ENCODE measurements around the gene COL4A2. TPM values are rescaled to one million over a fixed set of nuclear protein-coding genes. Genes with fewer than 3 reads are reported as not detected.

COL4A2 gene
- polyA plus RNA-seq, 1 donor (not counting 4 experiments of a cell fraction or from before 2014, with no cell fraction given) = 30.7 TPM

DNA sequence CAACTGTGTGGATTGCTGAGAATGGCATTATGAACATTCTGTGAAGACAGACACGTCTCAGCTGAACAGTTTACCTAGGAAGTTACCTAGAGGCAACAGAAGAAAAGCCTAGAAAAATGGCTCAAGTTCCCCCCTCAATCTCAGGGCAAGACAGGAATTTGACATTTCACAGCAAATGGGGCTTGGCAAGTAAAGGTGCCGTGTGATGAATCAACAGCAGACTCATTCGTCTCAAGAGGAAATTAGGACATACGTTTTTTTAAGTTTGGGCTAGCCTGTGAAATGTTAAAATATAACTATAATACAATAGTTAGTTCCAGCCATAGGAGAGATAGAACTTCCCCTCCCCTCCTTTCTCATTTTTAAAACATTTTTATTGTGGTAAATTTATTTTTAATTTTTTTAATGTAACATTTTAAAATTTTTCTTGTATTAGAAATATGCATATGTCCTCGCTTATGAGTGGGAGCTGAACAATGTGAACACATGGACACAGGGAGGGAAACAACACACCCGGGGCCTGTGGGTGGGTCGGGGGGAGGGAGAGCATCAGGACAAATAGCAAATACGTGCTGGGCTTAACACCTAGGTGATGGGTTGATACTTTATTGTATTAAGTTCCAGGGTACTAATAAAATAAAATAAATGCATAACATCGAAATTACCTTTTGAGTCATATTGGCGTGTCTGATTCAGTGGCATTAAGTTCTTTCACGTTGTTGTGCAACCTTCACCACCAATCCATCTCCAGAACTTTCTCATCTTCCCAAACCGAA lies 116.0 kb downstream of the COL4A2 start:
- Histone ChIP-seq H3K9ac (ENCODE audit: control insufficient read depth, extremely low read depth, insufficient read depth, low read length) (no peak overlapping the region), H3K9me3 (ENCODE audit: control insufficient read depth, low read depth, low read length) (no peaks in the 10 kb centered on the region), H3K4me3 (ENCODE audit: control insufficient read depth in 2 of 3, extremely low read depth in 1 of 3, insufficient read depth in 2 of 3, low read depth in 1 of 3, low read length in 3 of 3) (no peak overlapping the region), H3K79me2 (ENCODE audit: control insufficient read depth, insufficient read depth, low read length) (no peaks in the 10 kb centered on the region), H3K4me1 (ENCODE audit: control insufficient read depth, extremely low read depth, insufficient read depth, low read length) (peaks cover 9% of the 10 kb centered on the region), H2AFZ (ENCODE audit: control insufficient read depth, low read length) (no peak overlapping the region), H3K4me2 (ENCODE audit: control insufficient read depth, extremely low read depth, insufficient read depth, low read depth, low read length) (no peak overlapping the region), H3K36me3 (ENCODE audit: control insufficient read depth in 2 of 2, extremely low read depth in 1 of 2, insufficient read depth in 2 of 2, low read length in 2 of 2) (peaks cover 3 to 14% of the 10 kb centered on the region in 2 experiments), H4K20me1 (ENCODE audit: control insufficient read depth, extremely low read depth, insufficient read depth, low read length) (no peaks in the 10 kb centered on the region), H3K27ac (ENCODE audit: control insufficient read depth, insufficient read depth, low read length) (no peak overlapping the region), H3K9me1 (ENCODE audit: control insufficient read depth, extremely low read depth, insufficient read depth, low read length) (no peaks in the 10 kb centered on the region), H3K27me3 (ENCODE audit: control insufficient read depth, extremely low read depth, insufficient read depth, low read length) (no peaks in the 10 kb centered on the region)
- TF ChIP-seq, protein P1, sequence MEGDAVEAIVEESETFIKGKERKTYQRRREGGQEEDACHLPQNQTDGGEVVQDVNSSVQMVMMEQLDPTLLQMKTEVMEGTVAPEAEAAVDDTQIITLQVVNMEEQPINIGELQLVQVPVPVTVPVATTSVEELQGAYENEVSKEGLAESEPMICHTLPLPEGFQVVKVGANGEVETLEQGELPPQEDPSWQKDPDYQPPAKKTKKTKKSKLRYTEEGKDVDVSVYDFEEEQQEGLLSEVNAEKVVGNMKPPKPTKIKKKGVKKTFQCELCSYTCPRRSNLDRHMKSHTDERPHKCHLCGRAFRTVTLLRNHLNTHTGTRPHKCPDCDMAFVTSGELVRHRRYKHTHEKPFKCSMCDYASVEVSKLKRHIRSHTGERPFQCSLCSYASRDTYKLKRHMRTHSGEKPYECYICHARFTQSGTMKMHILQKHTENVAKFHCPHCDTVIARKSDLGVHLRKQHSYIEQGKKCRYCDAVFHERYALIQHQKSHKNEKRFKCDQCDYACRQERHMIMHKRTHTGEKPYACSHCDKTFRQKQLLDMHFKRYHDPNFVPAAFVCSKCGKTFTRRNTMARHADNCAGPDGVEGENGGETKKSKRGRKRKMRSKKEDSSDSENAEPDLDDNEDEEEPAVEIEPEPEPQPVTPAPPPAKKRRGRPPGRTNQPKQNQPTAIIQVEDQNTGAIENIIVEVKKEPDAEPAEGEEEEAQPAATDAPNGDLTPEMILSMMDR (optimal IDR thresholded peaks at IDR 0.05 in 1 of 3, IDR thresholded peaks at IDR 0.05 in 1 of 3, conservative IDR thresholded peaks at IDR 0.05 in 1 of 3; ENCODE audit: extremely low read depth in 1 of 3, insufficient read depth in 2 of 3, low read length in 3 of 3) = no peak
- TF ChIP-seq EZH2 (IDR thresholded peaks at IDR 0.05; ENCODE audit: low read length) = no peak
- FAIRE-seq (peak; percentile 48), DNase-seq (ENCODE audit: low read depth, low spot score) (no peak)
- dilution Hi-C loops (cut with MboI; ENCODE audit: extremely low pct_ligation_motif_present, low sequenced_read_pairs) = no loop called here

DNA sequence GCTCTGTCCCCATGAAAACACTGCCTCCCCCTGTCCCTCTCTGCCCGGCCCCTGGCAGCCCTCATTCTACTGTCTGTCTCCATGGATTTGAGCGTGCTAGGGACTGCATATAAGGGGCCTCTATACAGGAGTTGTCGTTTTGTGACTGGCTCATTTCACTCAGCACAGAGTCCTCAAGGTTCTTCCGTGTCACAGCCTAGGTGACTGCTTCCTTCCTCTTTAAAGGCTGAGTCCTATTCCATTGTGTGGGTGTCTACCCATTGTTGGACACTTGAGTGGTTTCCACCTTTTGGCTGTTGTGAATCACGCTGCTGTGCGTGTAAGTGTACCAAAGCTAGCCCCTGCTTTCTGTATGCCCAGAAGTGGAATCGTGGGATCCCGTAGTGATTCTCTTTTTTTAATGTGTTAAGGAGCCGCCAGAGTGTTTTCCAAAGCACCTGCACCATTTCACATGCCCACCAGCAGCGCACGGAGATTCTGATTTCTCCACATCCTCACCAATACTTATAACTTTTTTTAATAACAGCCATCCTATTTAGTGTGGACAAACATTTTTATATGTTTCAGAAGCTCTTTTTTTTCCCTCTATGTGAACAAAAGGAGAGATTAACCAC lies 116.7 kb downstream of the COL4A2 start:
- Histone ChIP-seq H3K4me1 (ENCODE audit: control insufficient read depth, extremely low read depth, insufficient read depth, low read length) (peaks cover 9% of the 10 kb centered on the region), H2AFZ (ENCODE audit: control insufficient read depth, low read length) (no peak overlapping the region), H3K27me3 (ENCODE audit: control insufficient read depth, extremely low read depth, insufficient read depth, low read length) (no peaks in the 10 kb centered on the region), H4K20me1 (ENCODE audit: control insufficient read depth, extremely low read depth, insufficient read depth, low read length) (no peaks in the 10 kb centered on the region), H3K36me3 (ENCODE audit: control insufficient read depth in 2 of 2, extremely low read depth in 1 of 2, insufficient read depth in 2 of 2, low read length in 2 of 2) (peaks cover 3 to 16% of the 10 kb centered on the region in 2 experiments), H3K4me3 (ENCODE audit: control insufficient read depth in 2 of 3, extremely low read depth in 1 of 3, insufficient read depth in 2 of 3, low read depth in 1 of 3, low read length in 3 of 3) (no peak overlapping the region), H3K79me2 (ENCODE audit: control insufficient read depth, insufficient read depth, low read length) (no peaks in the 10 kb centered on the region), H3K9me3 (ENCODE audit: control insufficient read depth, low read depth, low read length) (no peaks in the 10 kb centered on the region), H3K4me2 (ENCODE audit: control insufficient read depth, extremely low read depth, insufficient read depth, low read depth, low read length) (no peak overlapping the region), H3K9me1 (ENCODE audit: control insufficient read depth, extremely low read depth, insufficient read depth, low read length) (no peaks in the 10 kb centered on the region), H3K27ac (ENCODE audit: control insufficient read depth, insufficient read depth, low read length) (no peak overlapping the region), H3K9ac (ENCODE audit: control insufficient read depth, extremely low read depth, insufficient read depth, low read length) (no peak overlapping the region)
- TF ChIP-seq, protein P1 (optimal IDR thresholded peaks at IDR 0.05 in 1 of 3, IDR thresholded peaks at IDR 0.05 in 1 of 3, conservative IDR thresholded peaks at IDR 0.05 in 1 of 3; ENCODE audit: extremely low read depth in 1 of 3, insufficient read depth in 2 of 3, low read length in 3 of 3) = no peak
- no peak for TF ChIP-seq EZH2 (IDR thresholded peaks at IDR 0.05; ENCODE audit: low read length)
- no peak for DNase-seq (ENCODE audit: low read depth, low spot score)
- dilution Hi-C loops (cut with MboI; ENCODE audit: extremely low pct_ligation_motif_present, low sequenced_read_pairs) = no loop called here
- FAIRE-seq = peak; percentile 62

Measured in keratinocyte (primary cell).